Endothelial cell of umbilical vein (primary cell): ENCODE results near the gene PDK4. TPM values are rescaled to one million over a fixed set of nuclear protein-coding genes. Genes with fewer than 3 reads are reported as not detected.

ENCODE experiments used
- BruUV-seq: library from RNA; stranded (reverse); fragments of 400-500 nt; replicated peaks from 2 replicates; lab custom pipeline; 2021; lab: Mats Ljungman, UMichigan
- CTCF ChIA-PET: fragments of 300-600, 350-600 bp; sonication (Branson Sonifier 250); formaldehyde crosslinking; loops from one replicate; lab custom pipeline; 2021; ENCODE audit warnings: antibody characterized with exemption, inconsistent platforms; lab: Charles Lee
- POLR2A ChIA-PET: fragments of 300-600, 350-600 bp; sonication (Branson Sonifier 250); formaldehyde crosslinking; loops from one replicate; lab custom pipeline; 2021; ENCODE audit warnings: antibody characterized with exemption, inconsistent platforms; lab: Charles Lee
- DNase-seq: peaks from one replicate; pipeline ENCODE4 v3.0.0-alpha.2; 2011; ENCODE audit warnings: low read depth, low spot score
- FAIRE-seq: peaks from 2 replicates; lab custom pipeline; 2011; peaks lifted over from hg19 to GRCh38; lab: Jason Lieb, UNC
- H2AFZ ChIP-seq: 2 replicates; pipeline ENCODE4 v1.6.0; 2012; ENCODE audit warnings: low read depth, low read length, control low read depth, inconsistent platforms
- H3K27ac ChIP-seq: 2 replicates; pipeline ENCODE4 v1.5.1; 2011; ENCODE audit warnings: low read depth, mild to moderate bottlenecking, control low read depth, low read length, moderate library complexity; ENCODE audit not compliant: insufficient read depth
- H3K27me3 ChIP-seq, 2 experiments: 2 replicates each; pipeline versions ENCODE4 v1.6.0 to v1.6.1; 2011; ENCODE audit warnings: low read length in 2 of 2, mixed read lengths in 1 of 2; ENCODE audit not compliant: control insufficient read depth in 2 of 2, insufficient read depth in 2 of 2
- H3K36me3 ChIP-seq, 2 experiments: 2 replicates in 1 of 2; 3 replicates in 1 of 2; pipeline ENCODE4 v1.5.1; 2011; ENCODE audit warnings: low read length in 2 of 2, mild to moderate bottlenecking in 1 of 2, moderate library complexity in 1 of 2; ENCODE audit not compliant: control insufficient read depth in 2 of 2, insufficient read depth in 2 of 2; ENCODE audit errors: extremely low read depth in 1 of 2
- H3K4me1 ChIP-seq: 3 replicates; pipeline ENCODE4 v1.5.1; 2011; ENCODE audit warnings: mild to moderate bottlenecking, low read length; ENCODE audit not compliant: control insufficient read depth, insufficient read depth; ENCODE audit errors: extremely low read depth
- H3K4me2 ChIP-seq: 2 replicates; pipeline ENCODE4 v1.6.1; 2011; ENCODE audit warnings: low read length, control low read depth, mixed read lengths; ENCODE audit not compliant: insufficient read depth
- H3K4me3 ChIP-seq, 3 experiments: fragments of 200-600 bp in 1 of 3; sonication (generic), shearing (Covaris generic) in 1 of 3; replicated peaks in 1 of 3; 2 replicates each; pipeline ENCODE4 v1.5.1; 2011 to 2016; ENCODE audit warnings: control low read depth in 3 of 3, low read length in 3 of 3, mild to moderate bottlenecking in 2 of 3, inconsistent platforms in 1 of 3, low read depth in 1 of 3, moderate library complexity in 1 of 3; ENCODE audit not compliant: insufficient read depth in 1 of 3
- H3K79me2 ChIP-seq: 2 replicates; pipeline ENCODE4 v1.6.0; 2012; ENCODE audit warnings: low read length, inconsistent platforms; ENCODE audit not compliant: control insufficient read depth, insufficient read depth
- H3K9ac ChIP-seq: replicated peaks from 2 replicates; pipeline ENCODE3; 2011; ENCODE audit warnings: low read length, control low read depth; ENCODE audit not compliant: insufficient read depth; ENCODE audit errors: extremely low read depth
- H3K9me1 ChIP-seq: replicated peaks from 3 replicates; pipeline ENCODE4 v1.6.0; 2011; ENCODE audit warnings: mild to moderate bottlenecking, low read length; ENCODE audit not compliant: control insufficient read depth, insufficient read depth; ENCODE audit errors: extremely low read depth
- H3K9me3 ChIP-seq: replicated peaks from 2 replicates; pipeline ENCODE4 v1.5.1; 2012; ENCODE audit warnings: low read length, inconsistent platforms; ENCODE audit not compliant: control insufficient read depth, insufficient read depth
- H4K20me1 ChIP-seq: replicated peaks from 2 replicates; pipeline ENCODE3; 2011; ENCODE audit warnings: mild to moderate bottlenecking, low read length; ENCODE audit not compliant: control insufficient read depth, insufficient read depth; ENCODE audit errors: extremely low read depth
- EZH2 ChIP-seq: IDR thresholded peaks from 2 replicates; pipeline ENCODE4 v1.6.1; 2012; ENCODE audit warnings: borderline replicate concordance, low read depth, mild to moderate bottlenecking, moderate library complexity, low read length, inconsistent platforms; ENCODE audit not compliant: severe bottlenecking
- FOS ChIP-seq: IDR thresholded peaks from 2 replicates; pipeline ENCODE4 v1.6.1; 2011; ENCODE audit warnings: mild to moderate bottlenecking, low read length, moderate library complexity, borderline replicate concordance; ENCODE audit not compliant: insufficient read depth
- GATA2 ChIP-seq: IDR thresholded peaks from 2 replicates; pipeline ENCODE4 v1.7.0; 2011; ENCODE audit warnings: low read depth, mild to moderate bottlenecking, moderate library complexity, mixed read lengths, low read length; ENCODE audit not compliant: insufficient read length, insufficient read depth
- JUN ChIP-seq: IDR thresholded peaks from 2 replicates; pipeline ENCODE4 v1.6.1; 2011; ENCODE audit warnings: borderline replicate concordance, low read depth; ENCODE audit not compliant: insufficient read length, insufficient read depth
- MYC ChIP-seq: IDR thresholded peaks from one replicate; pipeline ENCODE4 v1.6.1; 2011; ENCODE audit warnings: mild to moderate bottlenecking, low read depth, low read length
- POLR2A ChIP-seq: IDR thresholded peaks from 2 replicates; pipeline ENCODE4 v1.6.1; 2012; ENCODE audit warnings: low read depth, mild to moderate bottlenecking, control low read depth, low read length
- POLR2AphosphoS5 ChIP-seq: IDR thresholded peaks from 2 replicates; pipeline ENCODE4 v1.6.1; 2012; ENCODE audit warnings: low read depth, mild to moderate bottlenecking, control low read depth, low read length, moderate library complexity; ENCODE audit not compliant: insufficient read depth
- dilution Hi-C: fragments of 300-500 bp; cut with MboI; formaldehyde crosslinking; loops from one replicate; pipeline ENCODE4 v1.15.0; 2019; ENCODE audit warnings: low sequenced_read_pairs; ENCODE audit not compliant: extremely low pct_ligation_motif_present
- intact Hi-C: fragments of 100-400 bp; cut with micrococcal nuclease; formaldehyde crosslinking; loops from one replicate; pipeline ENCODE4 v1.10.0; 2022
- polyA plus RNA-seq, 4 experiments: library from polyadenylated mRNA; depleted of rRNA in 3 of 4; stranded (reverse) in 3 of 4; unstranded in 1 of 4; fragments of >200 nt; gene quantifications; 2 replicates each; pipeline versions ENCODE4 v1.2.1 to v1.2.3, GENCODE V29; 2011 to 2012; ENCODE audit warnings: missing spikeins in 1 of 4
- total RNA-seq: library from RNA; stranded (reverse); gene quantifications from 2 replicates; pipeline ENCODE4 v1.2.3, GENCODE V29; 2021
- TF ChIP-seq, protein P1 (sequence below): IDR thresholded peaks from 2 replicates; pipeline ENCODE4 v1.6.1; 2011; ENCODE audit not compliant: insufficient read depth, insufficient read length
- TF ChIP-seq, protein P2 (sequence below), 2 donors: IDR thresholded peaks; 1 replicate in 1 of 2; 2 replicates in 1 of 2; pipeline ENCODE4 v1.5.1; 2011; ENCODE audit warnings: low read length in 2 of 2, mild to moderate bottlenecking in 2 of 2, moderate library complexity in 2 of 2, control low read depth in 1 of 2, inconsistent platforms in 1 of 2, low read depth in 1 of 2; ENCODE audit not compliant: insufficient read depth in 1 of 2; ENCODE audit errors: extremely low read depth in 1 of 2

PDK4 gene
- total and polyA plus RNA-seq, 2 donors (not counting 3 experiments of a cell fraction or from before 2014, with no cell fraction given): 0.75 to 2.5 TPM

DNA sequence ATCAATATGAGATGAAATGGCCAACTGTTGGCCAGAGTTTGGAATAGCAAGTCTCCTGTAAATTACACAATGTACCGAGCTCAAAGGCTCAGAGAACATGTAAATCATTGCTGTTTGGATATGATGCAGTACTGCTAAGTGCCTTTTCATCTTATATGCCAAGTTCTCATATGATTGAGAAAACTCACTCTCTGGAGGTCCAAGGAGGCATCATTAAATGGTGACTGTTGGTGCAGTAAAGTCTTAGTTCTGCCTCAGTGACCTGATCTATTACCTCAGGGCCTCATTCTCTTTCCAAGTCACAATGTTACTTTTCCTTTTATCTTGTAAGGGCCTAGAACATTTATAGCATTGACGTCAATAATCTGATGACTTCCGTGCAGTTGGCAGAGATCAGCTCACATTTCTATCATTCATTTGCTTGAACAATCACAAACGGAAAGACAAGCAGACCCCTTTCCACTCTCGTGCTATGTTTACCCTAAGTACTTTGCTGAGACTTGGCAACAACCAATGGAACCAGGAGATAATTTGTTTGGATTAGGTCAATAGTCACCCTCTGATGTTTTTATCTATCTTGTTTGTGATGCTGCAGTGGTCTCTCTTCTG, 32.6 kb upstream of the PDK4 start:
- H3K27ac ChIP-seq: no peak overlapping the region
- H3K4me1 ChIP-seq: no peaks in the 10 kb centered on the region
- peak; percentile 17 for DNase-seq
- no peak for FAIRE-seq
- TF ChIP-seq GATA2: no peak
- TF ChIP-seq POLR2AphosphoS5: no peak
- TF ChIP-seq, protein P1, sequence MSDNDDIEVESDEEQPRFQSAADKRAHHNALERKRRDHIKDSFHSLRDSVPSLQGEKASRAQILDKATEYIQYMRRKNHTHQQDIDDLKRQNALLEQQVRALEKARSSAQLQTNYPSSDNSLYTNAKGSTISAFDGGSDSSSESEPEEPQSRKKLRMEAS: no peak
- no peak for TF ChIP-seq JUN
- no peak for TF ChIP-seq MYC
- TF ChIP-seq POLR2A: no peak
- BruUV-seq: no TSS peak
- H3K4me2 ChIP-seq: no peak overlapping the region
- no peak overlapping the region for H3K9ac ChIP-seq
- H3K79me2 ChIP-seq: no peaks in the 10 kb centered on the region
- H3K36me3 ChIP-seq: no peaks in the 10 kb centered on the region
- no peaks in the 10 kb centered on the region for H4K20me1 ChIP-seq
- dilution Hi-C loops (no loop called here), intact Hi-C loops (no loop called here)
- no peak overlapping the region for H2AFZ ChIP-seq
- H3K27me3 ChIP-seq: no peaks in the 10 kb centered on the region
- no peaks in the 10 kb centered on the region for H3K9me1 ChIP-seq
- no peak overlapping the region for H3K4me3 ChIP-seq
- no peaks in the 10 kb centered on the region for H3K9me3 ChIP-seq
- ChIA-PET POLR2A (no interaction called here), CTCF (interaction anchor here (0.8 to 1.3 kb wide), 2 partner anchors 54 to 58 kb away, joined by 3 read pairs; no protein-coding TSS in a partner anchor)

DNA sequence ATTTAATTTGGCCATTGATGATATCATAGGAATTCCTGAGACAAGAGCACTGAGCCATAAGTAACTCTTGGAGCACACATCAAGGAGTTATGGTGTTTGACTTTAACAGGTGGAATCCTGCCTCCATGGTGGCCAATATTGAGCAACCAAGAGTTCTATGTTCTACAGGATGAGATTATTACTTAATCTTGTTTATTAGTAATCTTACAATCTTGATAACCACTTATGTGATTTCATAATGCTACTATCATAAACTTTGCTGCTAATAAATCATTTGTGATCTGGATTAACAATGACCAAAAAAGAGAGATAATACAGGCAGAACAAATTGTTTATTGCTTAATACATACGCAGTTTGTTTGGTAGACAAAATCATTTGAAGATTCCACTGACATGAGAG, 27.5 kb upstream of the PDK4 start:
- intact Hi-C loops: no loop called here
- no TSS peak for BruUV-seq
- POLR2A ChIA-PET: no interaction called here

More for the DNA sequence above, 27.5 kb upstream of the PDK4 start:
- no peak for FAIRE-seq
- H3K79me2 ChIP-seq: no peaks in the 10 kb centered on the region
- H3K4me2 ChIP-seq: no peak overlapping the region
- no peaks in the 10 kb centered on the region for H3K9me3 ChIP-seq
- H3K9ac ChIP-seq: no peak overlapping the region
- no peak for TF ChIP-seq GATA2
- no peak for TF ChIP-seq JUN
- no peak for TF ChIP-seq POLR2A
- TF ChIP-seq FOS: no peak
- no peak for TF ChIP-seq EZH2
- TF ChIP-seq, protein P1: no peak
- TF ChIP-seq POLR2AphosphoS5: no peak
- TF ChIP-seq, protein P2, sequence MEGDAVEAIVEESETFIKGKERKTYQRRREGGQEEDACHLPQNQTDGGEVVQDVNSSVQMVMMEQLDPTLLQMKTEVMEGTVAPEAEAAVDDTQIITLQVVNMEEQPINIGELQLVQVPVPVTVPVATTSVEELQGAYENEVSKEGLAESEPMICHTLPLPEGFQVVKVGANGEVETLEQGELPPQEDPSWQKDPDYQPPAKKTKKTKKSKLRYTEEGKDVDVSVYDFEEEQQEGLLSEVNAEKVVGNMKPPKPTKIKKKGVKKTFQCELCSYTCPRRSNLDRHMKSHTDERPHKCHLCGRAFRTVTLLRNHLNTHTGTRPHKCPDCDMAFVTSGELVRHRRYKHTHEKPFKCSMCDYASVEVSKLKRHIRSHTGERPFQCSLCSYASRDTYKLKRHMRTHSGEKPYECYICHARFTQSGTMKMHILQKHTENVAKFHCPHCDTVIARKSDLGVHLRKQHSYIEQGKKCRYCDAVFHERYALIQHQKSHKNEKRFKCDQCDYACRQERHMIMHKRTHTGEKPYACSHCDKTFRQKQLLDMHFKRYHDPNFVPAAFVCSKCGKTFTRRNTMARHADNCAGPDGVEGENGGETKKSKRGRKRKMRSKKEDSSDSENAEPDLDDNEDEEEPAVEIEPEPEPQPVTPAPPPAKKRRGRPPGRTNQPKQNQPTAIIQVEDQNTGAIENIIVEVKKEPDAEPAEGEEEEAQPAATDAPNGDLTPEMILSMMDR (IDR thresholded peaks at IDR 0.05; ENCODE audit: extremely low read depth in 1 of 2, insufficient read depth in 1 of 2, low read depth in 1 of 2, low read length in 2 of 2): no peak
- no peak overlapping the region for H3K4me3 ChIP-seq
- dilution Hi-C loops: no loop called here
- no peak overlapping the region for H3K27ac ChIP-seq
- H2AFZ ChIP-seq: no peak overlapping the region
- CTCF ChIA-PET: interaction anchor here (2.3 kb wide), 1 partner anchor 11 kb away, joined by 5 read pairs; no protein-coding TSS in a partner anchor
- H3K4me1 ChIP-seq: no peaks in the 10 kb centered on the region
- no peaks in the 10 kb centered on the region for H3K9me1 ChIP-seq
- DNase-seq: no peak
- peaks cover 3 to 5% of the 10 kb centered on the region in 2 experiments for H3K27me3 ChIP-seq
- H4K20me1 ChIP-seq: no peaks in the 10 kb centered on the region
- H3K36me3 ChIP-seq: no peaks in the 10 kb centered on the region
